Stimulated activated CD4-positive, alpha-beta T cell treated with anti-CD3 and anti-CD28 coated beads, Interleukin-12 subunit alpha, Interleukin-12 subunit beta, amount 100 ng/mL, for 24 hours (primary cell): ENCODE measurements around the gene ATXN7L3B.

Source experiments
- DNase-seq, 2 experiments: peaks; one replicate each; pipeline ENCODE4 v3.0.0-alpha.2; 2020; ENCODE audit warnings: low read depth in 2 of 2

ATXN7L3B gene

GRCh38 chr12:74551291-74551690 is 13.7 kb downstream of the ATXN7L3B start:
- no peak for DNase-seq

DNA sequence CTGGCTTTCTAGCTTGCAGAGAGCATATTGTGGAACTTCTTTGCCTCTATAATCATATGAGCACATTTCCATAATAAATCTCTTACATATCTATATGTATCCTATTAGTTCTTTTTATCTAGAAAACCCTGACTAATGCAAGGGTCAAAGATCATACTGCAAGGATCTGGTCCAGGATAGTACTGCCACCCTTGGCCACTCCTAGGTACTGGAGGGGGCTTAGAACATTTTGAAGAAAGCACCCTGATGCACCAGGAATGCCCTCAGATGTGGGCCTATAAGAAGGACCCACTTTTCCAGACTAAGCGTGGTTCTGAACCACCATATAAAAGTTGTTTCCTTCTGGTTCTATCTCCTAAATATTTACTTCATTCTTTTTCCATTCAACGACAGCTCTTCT is 14.6 kb downstream of the ATXN7L3B start:
- DNase-seq: no peak

- no peak for DNase-seq
These were observed 22.1 kb downstream of the ATXN7L3B start for GRCh38 chr12:74559728-74560127.

DNA sequence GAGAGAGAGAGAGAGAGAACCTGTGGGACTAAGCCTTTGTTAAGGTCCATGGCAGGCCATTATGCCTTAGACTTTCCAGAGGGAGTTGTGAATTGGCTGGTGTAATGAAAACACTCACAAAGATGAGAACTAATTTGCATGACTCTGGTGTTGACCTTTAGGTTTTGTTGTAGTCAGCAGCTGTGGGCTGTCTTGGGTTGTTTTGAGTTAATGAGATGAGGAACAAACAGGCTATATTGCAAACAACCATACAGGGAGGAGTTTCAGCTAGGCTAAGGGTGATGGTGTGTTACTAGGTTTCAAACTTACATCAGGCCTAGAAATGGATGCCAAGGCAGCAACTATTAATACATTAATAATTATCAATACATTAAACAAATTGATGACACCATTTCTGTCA is 26.3 kb downstream of the ATXN7L3B start:
- DNase-seq: no peak

GRCh38 chr12:74578486-74578885 is 40.9 kb downstream of the ATXN7L3B start:
- no peak for DNase-seq

- DNase-seq: no peak
These were observed 41.8 kb downstream of the ATXN7L3B start for GRCh38 chr12:74579446-74579845.

DNA sequence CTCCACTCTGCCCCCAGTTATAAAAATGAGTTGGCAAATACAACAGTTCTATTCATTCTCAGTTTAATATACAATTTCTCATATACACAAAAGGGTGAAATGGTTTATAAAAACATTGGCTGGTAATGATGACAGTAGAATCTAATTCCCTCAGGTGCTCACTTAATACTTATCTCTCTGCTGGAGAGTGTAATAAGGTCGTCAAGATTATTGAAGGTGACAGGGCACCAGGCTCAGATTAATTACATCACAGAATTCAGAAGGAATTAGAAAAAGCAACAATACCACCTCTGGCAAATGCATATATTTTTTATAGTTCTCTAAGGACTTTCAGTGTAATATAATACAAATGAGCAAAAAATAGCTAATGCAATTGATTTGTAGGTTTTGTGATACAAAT is 42.3 kb downstream of the ATXN7L3B start:
- no peak for DNase-seq

- no peak for DNase-seq
These were observed 43.8 kb downstream of the ATXN7L3B start for GRCh38 chr12:74581439-74581838.

- DNase-seq: no peak
These were observed 46.9 kb downstream of the ATXN7L3B start for GRCh38 chr12:74584483-74585062.

DNA sequence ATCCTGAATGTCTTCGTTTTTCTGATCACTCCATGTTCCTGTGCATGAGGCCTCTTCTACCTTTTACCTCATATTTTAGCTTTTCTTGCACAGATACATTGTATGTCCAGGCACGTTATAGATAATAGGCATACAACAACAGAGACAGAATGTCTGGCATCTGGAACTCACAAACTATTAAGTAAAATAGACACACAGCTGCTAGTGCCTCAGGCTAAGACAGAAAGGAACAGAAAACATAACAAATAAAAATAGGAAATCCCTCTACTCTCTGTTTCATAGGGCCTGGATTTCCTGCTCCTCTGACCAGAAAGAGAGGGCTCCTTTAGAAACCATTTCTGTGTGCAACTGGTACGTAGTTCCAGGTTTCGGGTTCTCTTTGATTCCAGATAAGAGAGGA is 48.6 kb downstream of the ATXN7L3B start:
- DNase-seq: no peak
